ENCODE data around the gene MGME1. TPM values are rescaled to one million over a fixed set of nuclear protein-coding genes. Genes with fewer than 3 reads are reported as not detected.

The MGME1 gene
- total RNA-seq, 1 experiment from 2014 or later: 42.8 TPM

GRCh38 chr20:17990278-17990972 is 21.6 kb downstream of the MGME1 start:
- TF ChIP-seq CTCF (conservative IDR thresholded peaks at IDR 0.05): no peak
- TF ChIP-seq EZH2 (IDR thresholded peaks at IDR 0.05; ENCODE audit: low read depth): no peak
- no peak for DNase-seq
- Histone ChIP-seq H3K27ac (no peak overlapping the region), H3K9me2 (ENCODE audit: insufficient read depth) (no peaks in the 10 kb centered on the region), H3K9me3 (ENCODE audit: insufficient read depth, low read depth) (no peaks in the 10 kb centered on the region), H4K20me1 (ENCODE audit: insufficient read depth) (no peaks in the 10 kb centered on the region), H3F3A (ENCODE audit: insufficient read depth, low read depth) (peaks cover 17% of the 10 kb centered on the region; the same call in 1 of the 2 replicates), H2AFZ (no peak overlapping the region), H3K4me2 (no peak overlapping the region), H3K4me1 (replicated peaks; ENCODE audit: insufficient read depth) (no peaks in the 10 kb centered on the region; the same call in 1 of the 2 replicates), H3K79me2 (ENCODE audit: low read depth) (no peaks in the 10 kb centered on the region), H3K36me3 (ENCODE audit: low read depth) (peaks cover 10% of the 10 kb centered on the region; the same call in 1 of the 2 replicates), H3K27me3 (ENCODE audit: insufficient read depth, low read depth) (no peaks in the 10 kb centered on the region), H3K4me3 (no peak overlapping the region)
- POLR2A ChIA-PET (ENCODE audit: unreplicated experiment): no interaction called here
- CTCF ChIA-PET: no interaction called here
- intact Hi-C loops (cut with micrococcal nuclease; ENCODE audit: unreplicated experiment): loop anchor here (10.0 kb wide), 1 partner anchor 1186 kb away; no protein-coding TSS in a partner anchor
- TSS peak; percentile 14 for BruUV-seq (replicated peaks)

DNA sequence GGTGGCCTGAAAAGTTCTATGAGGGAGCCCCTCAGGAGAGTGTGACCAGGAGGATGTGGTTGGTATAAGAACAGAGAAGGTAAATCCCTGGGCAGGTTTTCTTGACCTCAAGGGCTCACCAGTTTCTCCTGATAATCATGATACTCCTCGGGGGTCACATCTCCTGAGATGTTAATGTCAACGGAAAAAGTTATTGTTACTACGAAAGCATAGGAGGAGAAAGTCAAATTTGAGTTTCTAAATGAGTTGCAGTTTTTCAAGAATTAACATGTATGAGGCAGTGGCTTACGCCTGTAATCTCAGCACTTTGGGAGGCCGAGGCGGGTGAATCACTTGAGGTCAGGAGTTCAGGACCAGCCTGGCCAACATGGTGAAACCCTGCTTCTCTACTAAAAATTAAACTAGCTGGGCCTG is 23.4 kb downstream of the MGME1 start:
- BruUV-seq (replicated peaks): no TSS peak
- H3F3A ChIP-seq (ENCODE audit: insufficient read depth, low read depth): peaks cover 17% of the 10 kb centered on the region; the same call in 1 of the 2 replicates
- ChIA-PET CTCF (no interaction called here), POLR2A (ENCODE audit: unreplicated experiment) (no interaction called here)
- H3K36me3 ChIP-seq (ENCODE audit: low read depth): peaks cover 10% of the 10 kb centered on the region; the same call in 1 of the 2 replicates
- H3K79me2 ChIP-seq (ENCODE audit: low read depth): no peaks in the 10 kb centered on the region
- no peak overlapping the region for H3K27ac ChIP-seq
- no peak overlapping the region for H3K4me2 ChIP-seq
- no peaks in the 10 kb centered on the region for H3K27me3 ChIP-seq (ENCODE audit: insufficient read depth, low read depth)
- intact Hi-C loops (cut with micrococcal nuclease; ENCODE audit: unreplicated experiment): loop anchor here (10.0 kb wide), 1 partner anchor 1187 kb away; no protein-coding TSS in a partner anchor
- no peaks in the 10 kb centered on the region for H3K9me3 ChIP-seq (ENCODE audit: insufficient read depth, low read depth)
- no peak for DNase-seq
- H2AFZ ChIP-seq: no peak overlapping the region
- H4K20me1 ChIP-seq (ENCODE audit: insufficient read depth): no peaks in the 10 kb centered on the region
- H3K4me3 ChIP-seq: no peak overlapping the region
- H3K9me2 ChIP-seq (ENCODE audit: insufficient read depth): no peaks in the 10 kb centered on the region
- TF ChIP-seq EZH2 (IDR thresholded peaks at IDR 0.05; ENCODE audit: low read depth) (no peak), CTCF (conservative IDR thresholded peaks at IDR 0.05) (no peak)
- H3K4me1 ChIP-seq (replicated peaks; ENCODE audit: insufficient read depth): no peaks in the 10 kb centered on the region; the same call in 1 of the 2 replicates

DNA sequence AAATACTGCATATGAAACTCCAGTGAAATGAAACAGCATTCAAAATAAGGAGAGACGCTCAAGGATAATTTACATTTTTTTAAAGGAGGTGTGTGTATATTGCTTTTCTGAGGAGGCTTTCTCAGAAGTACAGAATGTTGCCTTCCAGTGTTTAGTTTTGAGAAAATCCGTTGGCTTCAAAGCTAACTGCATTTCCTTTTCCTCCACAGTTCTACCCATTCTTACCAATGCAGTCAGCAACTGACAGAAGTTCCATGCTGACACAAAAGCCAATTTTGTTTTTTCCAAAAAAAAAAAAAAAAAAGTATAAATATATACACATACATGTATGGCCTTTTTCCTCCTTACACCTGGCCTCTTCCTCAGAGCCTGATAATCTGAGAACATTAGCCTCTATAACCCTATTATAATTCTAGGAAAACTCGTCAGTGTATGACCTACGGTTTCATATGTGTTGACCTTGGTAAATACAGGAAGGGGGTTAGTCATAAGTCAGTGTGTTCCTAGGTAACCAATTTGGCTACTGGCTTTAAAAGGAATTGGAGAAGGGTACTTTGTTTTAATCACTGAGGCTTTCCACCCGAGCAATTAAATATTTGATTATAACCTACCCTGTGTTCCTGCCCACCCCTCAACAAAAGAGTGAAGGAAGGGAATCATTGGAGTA is 24.2 kb downstream of the MGME1 start:
- no peaks in the 10 kb centered on the region for H3K9me2 ChIP-seq (ENCODE audit: insufficient read depth)
- intact Hi-C loops (cut with micrococcal nuclease; ENCODE audit: unreplicated experiment): loop anchor here (10.0 kb wide), 1 partner anchor 1188 kb away; no protein-coding TSS in a partner anchor
- no peaks in the 10 kb centered on the region for H3K79me2 ChIP-seq (ENCODE audit: low read depth)
- no peak overlapping the region for H3K4me3 ChIP-seq
- H3K27me3 ChIP-seq (ENCODE audit: insufficient read depth, low read depth): no peaks in the 10 kb centered on the region
- TF ChIP-seq CTCF (conservative IDR thresholded peaks at IDR 0.05) (no peak), EZH2 (IDR thresholded peaks at IDR 0.05; ENCODE audit: low read depth) (no peak)
- no peaks in the 10 kb centered on the region for H4K20me1 ChIP-seq (ENCODE audit: insufficient read depth)
- H3K27ac ChIP-seq: no peak overlapping the region
- no peaks in the 10 kb centered on the region; the same call in 1 of the 2 replicates for H3K4me1 ChIP-seq (replicated peaks; ENCODE audit: insufficient read depth)
- ChIA-PET POLR2A (ENCODE audit: unreplicated experiment) (no interaction called here), CTCF (no interaction called here)
- peaks cover 17% of the 10 kb centered on the region; the same call in 1 of the 2 replicates for H3F3A ChIP-seq (ENCODE audit: insufficient read depth, low read depth)
- no peak overlapping the region for H3K4me2 ChIP-seq
- no peak for DNase-seq
- peaks cover 10% of the 10 kb centered on the region; the same call in 1 of the 2 replicates for H3K36me3 ChIP-seq (ENCODE audit: low read depth)
- no peak overlapping the region for H2AFZ ChIP-seq
- no TSS peak for BruUV-seq (replicated peaks)
- H3K9me3 ChIP-seq (ENCODE audit: insufficient read depth, low read depth): no peaks in the 10 kb centered on the region
